AG09319 (cell line): ENCODE data around the gene NBAS.

ENCODE experiments used
- DNase-seq: peaks from one replicate; pipeline ENCODE4 v3.0.0-alpha.2; 2010; ENCODE audit warnings: low read depth; ENCODE audit errors: extremely low read depth
- TF ChIP-seq, protein P1 (sequence below): IDR thresholded peaks from 2 replicates; pipeline ENCODE4 v1.5.1; 2011; ENCODE audit warnings: low read depth, mild to moderate bottlenecking, inconsistent platforms, low read length, moderate library complexity

NBAS gene

DNA sequence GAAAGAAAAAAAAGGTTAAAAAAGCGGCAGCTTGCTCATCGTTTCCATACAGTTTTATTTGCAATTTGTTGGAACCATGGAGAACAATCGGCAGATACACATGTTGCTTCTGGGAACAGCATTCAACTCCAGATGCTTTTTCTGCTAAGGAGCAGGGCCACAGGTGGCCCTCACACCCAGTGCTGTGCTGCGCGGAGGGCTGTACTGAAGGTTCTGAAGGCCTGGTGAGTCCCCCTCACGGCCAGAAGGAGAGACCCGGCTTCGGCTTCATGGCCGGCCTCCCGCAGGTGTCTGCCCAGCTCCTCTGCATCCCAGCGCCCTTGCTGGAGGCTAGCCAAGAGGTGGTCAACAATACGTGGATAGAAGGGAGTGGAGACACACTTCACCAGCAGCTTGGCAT, 394.3 kb downstream of the NBAS start:
- no peak for DNase-seq
- TF ChIP-seq, protein P1, sequence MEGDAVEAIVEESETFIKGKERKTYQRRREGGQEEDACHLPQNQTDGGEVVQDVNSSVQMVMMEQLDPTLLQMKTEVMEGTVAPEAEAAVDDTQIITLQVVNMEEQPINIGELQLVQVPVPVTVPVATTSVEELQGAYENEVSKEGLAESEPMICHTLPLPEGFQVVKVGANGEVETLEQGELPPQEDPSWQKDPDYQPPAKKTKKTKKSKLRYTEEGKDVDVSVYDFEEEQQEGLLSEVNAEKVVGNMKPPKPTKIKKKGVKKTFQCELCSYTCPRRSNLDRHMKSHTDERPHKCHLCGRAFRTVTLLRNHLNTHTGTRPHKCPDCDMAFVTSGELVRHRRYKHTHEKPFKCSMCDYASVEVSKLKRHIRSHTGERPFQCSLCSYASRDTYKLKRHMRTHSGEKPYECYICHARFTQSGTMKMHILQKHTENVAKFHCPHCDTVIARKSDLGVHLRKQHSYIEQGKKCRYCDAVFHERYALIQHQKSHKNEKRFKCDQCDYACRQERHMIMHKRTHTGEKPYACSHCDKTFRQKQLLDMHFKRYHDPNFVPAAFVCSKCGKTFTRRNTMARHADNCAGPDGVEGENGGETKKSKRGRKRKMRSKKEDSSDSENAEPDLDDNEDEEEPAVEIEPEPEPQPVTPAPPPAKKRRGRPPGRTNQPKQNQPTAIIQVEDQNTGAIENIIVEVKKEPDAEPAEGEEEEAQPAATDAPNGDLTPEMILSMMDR = no peak

DNA sequence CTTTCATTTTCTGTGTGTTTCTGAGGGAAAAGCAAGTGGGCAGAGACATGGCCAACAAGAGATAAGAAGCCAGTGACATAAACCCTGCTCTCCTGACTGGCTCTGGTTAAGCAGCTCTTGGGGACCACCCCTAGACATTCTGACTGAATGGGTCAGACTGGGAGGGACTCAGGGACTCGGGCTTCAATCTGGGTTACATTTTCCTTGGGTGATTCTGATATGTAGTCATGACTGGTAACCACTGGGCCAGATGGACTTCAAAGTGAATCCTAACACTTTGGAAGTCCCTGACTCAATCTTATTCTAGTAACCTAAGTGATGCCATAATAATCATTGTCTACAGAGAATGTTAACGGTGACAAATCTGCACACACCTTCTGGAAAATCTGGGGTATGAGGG, 397.8 kb downstream of the NBAS start:
- TF ChIP-seq, protein P1 = no peak
- no peak for DNase-seq

DNA sequence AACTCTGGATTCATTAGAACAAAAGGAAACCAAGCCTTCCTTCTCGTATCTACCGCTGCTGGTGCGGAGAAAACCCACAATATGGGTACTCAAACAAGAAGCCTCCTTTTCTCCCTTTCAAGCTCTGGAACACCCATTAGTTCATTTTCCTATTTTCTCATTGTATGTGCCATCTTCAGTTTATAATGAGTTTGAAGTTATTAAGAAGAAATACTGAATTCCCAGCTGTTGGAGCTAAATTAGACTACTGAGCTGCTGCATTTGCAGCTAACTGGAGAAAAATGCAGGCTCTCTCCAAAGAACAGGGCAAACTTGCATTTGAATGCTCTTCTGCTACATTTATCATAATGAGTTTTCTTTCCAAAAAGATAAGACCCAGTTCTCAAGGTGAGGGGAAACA, 398.5 kb downstream of the NBAS start:
- no peak for DNase-seq
- TF ChIP-seq, protein P1 = no peak

DNA sequence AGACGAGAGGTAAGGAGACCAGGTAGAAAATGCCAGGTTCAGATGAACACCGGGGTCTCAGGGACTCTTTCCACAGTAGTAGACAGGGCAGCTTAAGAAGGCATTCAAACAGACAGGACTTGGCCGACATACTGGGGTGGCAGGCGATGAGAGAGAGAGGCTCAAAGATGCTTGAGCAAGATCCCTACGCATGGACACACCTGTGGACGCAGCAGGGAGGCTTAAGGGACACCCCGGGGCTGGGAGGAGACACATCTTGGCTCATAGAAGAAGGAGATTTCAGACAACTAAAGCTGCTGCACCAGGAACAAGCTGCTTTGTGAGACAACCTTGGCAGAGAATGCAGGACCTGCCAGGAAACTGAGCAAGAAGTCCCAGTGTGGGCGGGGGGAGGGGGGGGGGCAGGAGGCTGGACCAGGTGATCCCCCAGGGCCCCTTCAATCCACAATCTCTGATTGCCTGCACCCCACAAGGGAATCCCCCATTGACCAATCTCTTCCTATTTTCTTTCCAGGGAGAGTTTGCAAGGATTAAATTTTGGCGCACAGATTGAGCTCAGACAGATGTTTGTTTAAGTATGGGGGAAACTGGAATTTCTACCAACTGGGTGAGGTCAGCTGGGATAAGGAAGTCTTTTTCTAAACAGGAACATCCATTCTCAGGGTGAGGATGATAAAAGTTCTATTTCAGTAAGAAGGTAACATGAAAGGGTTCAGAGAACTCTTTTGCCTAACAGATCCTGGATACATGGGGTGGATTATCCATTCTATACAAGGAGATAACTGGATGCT, 400.7 kb downstream of the NBAS start:
- TF ChIP-seq, protein P1 = no peak
- no peak for DNase-seq

DNA sequence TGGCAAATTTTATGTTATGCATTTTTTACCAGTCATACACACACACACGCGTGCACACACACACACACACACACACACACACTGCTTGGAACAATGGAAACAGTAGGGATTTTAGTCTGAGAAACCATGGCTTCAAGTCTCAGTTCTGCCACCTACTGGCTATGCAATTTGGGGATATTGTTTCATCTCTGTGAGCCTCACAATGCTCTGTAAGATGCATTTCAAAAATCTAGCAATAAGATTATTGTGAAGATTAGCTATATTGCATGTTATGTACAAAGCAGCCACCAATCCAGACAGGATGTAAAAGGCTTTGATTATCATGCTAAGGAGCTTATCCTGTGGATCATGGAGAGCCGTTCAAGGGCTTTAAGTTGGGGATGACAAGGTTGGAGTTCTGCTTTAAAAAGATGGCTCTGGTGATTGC, 401.4 kb downstream of the NBAS start:
- TF ChIP-seq, protein P1 = peak; percentile 54
- DNase-seq = no peak

DNA sequence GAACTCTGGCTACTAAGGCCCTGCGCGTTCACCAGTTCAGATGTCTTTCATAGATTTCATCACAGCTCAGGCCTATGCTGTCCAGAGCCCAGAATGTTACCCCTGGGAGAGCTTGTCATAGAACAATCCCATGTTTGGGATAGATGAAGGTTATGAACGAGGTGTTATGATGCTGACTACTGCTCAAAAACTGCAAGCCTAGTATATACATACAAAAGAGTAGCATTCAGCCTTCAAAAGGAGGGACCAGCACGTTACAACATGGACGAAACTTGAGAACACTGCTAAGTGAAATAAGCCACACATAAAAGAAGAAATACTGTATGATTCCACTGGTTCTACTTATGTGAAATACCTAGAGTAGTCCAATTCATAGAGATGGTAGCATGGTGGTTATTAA, 401.9 kb downstream of the NBAS start:
- no peak for DNase-seq
- TF ChIP-seq, protein P1 = no peak

DNA sequence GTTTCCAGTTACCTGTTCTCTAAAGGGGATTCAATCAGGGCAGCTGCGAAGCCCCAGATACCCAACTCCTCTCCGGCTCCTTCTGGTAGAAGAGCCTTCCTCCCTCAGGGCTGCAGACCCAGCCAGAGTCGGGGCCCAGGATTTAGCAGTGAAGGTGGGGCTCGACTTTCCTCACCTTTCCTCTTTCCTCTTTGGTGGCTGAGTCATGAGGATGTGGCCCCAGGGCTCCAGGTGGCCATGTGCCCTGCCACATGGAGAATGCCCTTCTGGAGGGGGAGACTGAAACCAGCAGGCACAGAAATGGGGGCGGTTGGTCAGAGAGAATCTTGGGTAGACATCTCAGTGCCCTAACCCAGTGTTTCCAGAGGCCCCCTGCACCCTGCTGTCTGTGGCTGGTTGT, 402.6 kb downstream of the NBAS start:
- DNase-seq = no peak
- TF ChIP-seq, protein P1 = no peak
